HCEC 1CT (cell line): Measurements from ENCODE around the gene ANKS1B.
"Not testable (repeated sequence)": the region's sequence is repeated elsewhere in the genome, so short reads cannot be mapped to it uniquely, and the experiment has no call there.

Source experiments
- DNase-seq: peaks from one replicate; pipeline ENCODE4 v3.0.0-alpha.2; 2017

Gene ANKS1B

GRCh38 chr12:99339663-99340062 is 645.1 kb downstream of the ANKS1B start:
- DNase-seq, result no peak

GRCh38 chr12:99334285-99335056 is 650.3 kb downstream of the ANKS1B start:
- no peak for DNase-seq

- DNase-seq, result no peak
Observed at GRCh38 chr12:99332936-99333591, 651.7 kb downstream of the ANKS1B start.

- no peak for DNase-seq
Observed at GRCh38 chr12:99330216-99330615, 654.5 kb downstream of the ANKS1B start.

- DNase-seq, result not testable (repeated sequence)
Observed at GRCh38 chr12:99321210-99321609, 663.5 kb downstream of the ANKS1B start.

GRCh38 chr12:99311373-99311772 is 673.4 kb downstream of the ANKS1B start:
- no peak for DNase-seq

GRCh38 chr12:99309812-99310211 is 674.9 kb downstream of the ANKS1B start:
- no peak for DNase-seq

GRCh38 chr12:99302874-99303273 is 681.9 kb downstream of the ANKS1B start:
- no peak for DNase-seq

GRCh38 chr12:99287136-99287535 is 697.6 kb downstream of the ANKS1B start:
- DNase-seq, result no peak

GRCh38 chr12:99284161-99284560 is 700.6 kb downstream of the ANKS1B start:
- DNase-seq, result no peak

GRCh38 chr12:99282624-99283023 is 702.1 kb downstream of the ANKS1B start:
- DNase-seq, result no peak

GRCh38 chr12:99282086-99282485 is 702.6 kb downstream of the ANKS1B start:
- DNase-seq, result no peak

- no peak for DNase-seq
Observed at GRCh38 chr12:99281277-99281676, 703.5 kb downstream of the ANKS1B start.

GRCh38 chr12:99278899-99279298 is 705.8 kb downstream of the ANKS1B start:
- no peak for DNase-seq

- no peak for DNase-seq
Observed at GRCh38 chr12:99277591-99278379, 707.0 kb downstream of the ANKS1B start.

GRCh38 chr12:99271071-99271470 is 713.7 kb downstream of the ANKS1B start:
- DNase-seq, result no peak

- DNase-seq, result no peak
Observed at GRCh38 chr12:99267038-99267437, 717.7 kb downstream of the ANKS1B start.

GRCh38 chr12:99265648-99266047 is 719.1 kb downstream of the ANKS1B start:
- no peak for DNase-seq

- no peak for DNase-seq
Observed at GRCh38 chr12:99261256-99261655, 723.5 kb downstream of the ANKS1B start.

GRCh38 chr12:99260456-99260996 is 724.2 kb downstream of the ANKS1B start:
- DNase-seq, result no peak

- DNase-seq, result no peak
Observed at GRCh38 chr12:99259040-99259934, 725.4 kb downstream of the ANKS1B start.

- DNase-seq, result no peak
Observed at GRCh38 chr12:99257672-99258071, 727.1 kb downstream of the ANKS1B start.
